HG03045 (cell line): ENCODE measurements around the gene RPP14.
"Not testable (repeated sequence)": the region's sequence is repeated elsewhere in the genome, so short reads cannot be mapped to it uniquely, and the experiment has no call there.

ENCODE experiments used
- ATAC-seq: cut with Tn5 transposase; IDR thresholded peaks from one replicate; pipeline ENCODE4 v1.9.1; 2021; ENCODE audit warnings: mild to moderate bottlenecking, moderate library complexity; ENCODE audit not compliant: unreplicated experiment

RPP14 gene

GRCh38 chr3:58305882-58306711 lies at the start of gene RPP14, which contains the start of gene HTD2:
Gene RPP14 (plus strand): TSS chr3:58306245. CDS start chr3:58310330, 4,085 bp downstream.
Gene HTD2 (plus strand): TSS chr3:58306520. CDS start chr3:58317614, 11,094 bp downstream.
- peak; percentile 91 for ATAC-seq

- no peak for ATAC-seq
Measured at GRCh38 chr3:58256511-58256910, 49.5 kb upstream of the RPP14 start.

- no peak for ATAC-seq
Measured at GRCh38 chr3:58258392-58259055, 47.5 kb upstream of the RPP14 start.

DNA sequence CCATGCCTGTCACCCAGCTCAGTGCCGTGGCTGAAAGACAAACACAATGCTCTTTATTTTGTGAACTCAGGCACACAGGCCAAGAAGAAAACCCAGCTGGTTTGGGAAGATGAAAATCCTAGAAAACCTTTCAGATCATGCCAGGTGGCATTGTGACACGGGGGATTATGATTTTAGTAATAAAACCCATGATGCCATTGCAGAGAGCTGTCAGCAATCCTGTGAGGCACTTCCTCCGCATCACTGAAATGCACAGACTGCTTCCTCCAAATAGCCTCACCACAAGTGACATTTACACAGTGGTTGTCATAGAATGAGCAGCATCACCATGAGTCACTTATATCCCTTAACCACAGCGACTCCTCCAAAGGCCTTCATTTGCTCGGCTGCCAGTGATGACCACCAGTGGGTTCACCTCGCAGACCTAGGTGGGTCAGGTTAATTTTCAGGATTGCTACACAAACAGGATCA lies 45.7 kb upstream of the RPP14 start:
- ATAC-seq, result no peak

DNA sequence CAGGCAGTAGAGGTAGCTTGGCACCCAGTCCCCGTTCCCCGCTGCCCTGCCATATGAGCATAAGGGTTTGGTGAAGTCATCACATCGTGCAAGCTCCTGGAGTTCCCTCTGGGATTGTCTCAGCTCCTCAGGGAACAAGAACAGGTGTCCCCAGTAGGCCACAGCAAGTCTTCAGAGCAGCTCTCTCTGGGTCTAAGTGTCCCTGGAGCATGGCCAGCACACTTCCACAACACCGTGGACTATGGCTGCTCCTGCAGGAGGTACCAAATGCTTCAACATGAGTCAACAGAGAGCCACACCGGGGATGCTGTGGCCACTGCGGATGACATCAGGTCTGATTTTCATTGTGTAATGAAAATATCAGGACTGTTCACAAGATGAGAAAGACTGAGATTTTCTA lies 45.3 kb upstream of the RPP14 start:
- no peak for ATAC-seq

DNA sequence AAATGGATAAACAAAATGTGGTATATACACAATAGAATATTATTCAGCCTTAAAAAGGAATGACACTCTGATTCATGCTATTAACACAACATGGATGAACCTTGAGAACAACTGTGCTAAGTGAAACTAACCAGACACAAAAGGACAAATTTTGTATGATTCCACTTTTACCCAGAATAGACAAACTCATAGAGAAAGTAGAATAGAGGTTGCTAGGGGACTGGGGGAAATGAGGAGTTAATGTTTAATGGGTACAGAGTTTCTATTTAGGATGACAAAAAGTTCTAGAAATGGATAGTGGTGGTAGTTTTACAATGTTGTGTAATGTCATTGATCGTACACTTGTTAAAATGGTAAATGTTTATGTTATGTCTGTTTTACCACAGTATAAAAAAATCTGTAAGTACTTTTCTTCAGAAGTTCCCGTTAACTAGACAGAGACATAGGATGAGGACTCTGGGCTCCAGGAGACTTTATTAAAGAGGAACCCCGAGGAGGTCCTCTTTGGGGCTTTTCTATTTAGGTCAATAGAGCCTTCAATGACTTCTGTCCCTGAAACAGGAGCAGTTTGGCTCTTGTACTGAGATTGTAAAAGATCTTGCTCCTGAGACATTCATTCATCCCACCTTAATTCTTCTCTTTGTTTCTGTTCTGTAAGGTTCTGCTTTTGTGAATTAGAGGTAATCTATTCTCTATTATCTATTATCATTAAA lies 43.9 kb upstream of the RPP14 start:
- no peak for ATAC-seq

GRCh38 chr3:58266577-58266976 lies 39.5 kb upstream of the RPP14 start:
- ATAC-seq, result no peak

DNA sequence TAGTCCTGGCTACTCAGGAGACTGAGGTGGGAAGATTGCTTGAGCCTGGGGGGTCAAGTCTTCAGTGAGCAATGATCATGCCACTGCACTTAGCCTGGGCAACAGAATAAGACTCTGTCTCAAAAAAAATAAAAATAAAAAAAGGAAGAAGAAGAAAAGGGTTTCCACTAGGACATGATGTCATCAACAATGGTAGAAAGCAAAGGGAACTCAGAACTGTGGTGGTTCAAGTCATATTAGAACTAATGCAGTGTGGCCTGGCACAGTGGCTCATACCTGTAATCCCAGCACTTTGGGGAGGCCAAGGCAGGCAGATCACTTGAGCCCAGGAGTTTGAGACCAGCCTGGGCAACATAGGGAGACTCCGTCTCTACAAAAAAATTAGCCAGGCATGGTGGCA lies 38.5 kb upstream of the RPP14 start:
- ATAC-seq, result not testable (repeated sequence)

- ATAC-seq, result no peak
Measured at GRCh38 chr3:58269356-58269755, 36.7 kb upstream of the RPP14 start.

GRCh38 chr3:58270485-58270884 lies 35.6 kb upstream of the RPP14 start:
- ATAC-seq, result no peak

- no peak for ATAC-seq
Measured at GRCh38 chr3:58271901-58272501, 34.0 kb upstream of the RPP14 start.

DNA sequence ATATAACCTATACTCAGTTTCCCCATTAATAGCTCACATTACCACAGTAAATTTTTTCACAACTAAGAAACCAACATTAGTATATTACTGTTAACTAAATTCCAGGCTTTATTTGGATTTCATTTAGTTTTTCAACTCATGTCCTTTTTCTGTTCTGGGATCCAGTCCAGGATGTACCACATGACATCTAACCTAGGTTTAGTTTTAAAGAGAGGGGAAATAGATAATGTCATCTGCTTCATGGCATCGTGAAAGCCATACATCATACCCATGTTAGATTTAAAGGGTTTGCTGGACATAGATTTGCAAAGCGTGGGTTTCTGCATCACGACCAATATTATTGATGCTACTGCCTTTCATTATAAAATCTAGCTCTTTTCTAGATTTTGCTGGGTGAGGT lies 33.2 kb upstream of the RPP14 start:
- no peak for ATAC-seq

- not testable (repeated sequence) for ATAC-seq
Measured at GRCh38 chr3:58273362-58273761, 32.7 kb upstream of the RPP14 start.

- ATAC-seq, result no peak
Measured at GRCh38 chr3:58274027-58274614, 31.9 kb upstream of the RPP14 start.

DNA sequence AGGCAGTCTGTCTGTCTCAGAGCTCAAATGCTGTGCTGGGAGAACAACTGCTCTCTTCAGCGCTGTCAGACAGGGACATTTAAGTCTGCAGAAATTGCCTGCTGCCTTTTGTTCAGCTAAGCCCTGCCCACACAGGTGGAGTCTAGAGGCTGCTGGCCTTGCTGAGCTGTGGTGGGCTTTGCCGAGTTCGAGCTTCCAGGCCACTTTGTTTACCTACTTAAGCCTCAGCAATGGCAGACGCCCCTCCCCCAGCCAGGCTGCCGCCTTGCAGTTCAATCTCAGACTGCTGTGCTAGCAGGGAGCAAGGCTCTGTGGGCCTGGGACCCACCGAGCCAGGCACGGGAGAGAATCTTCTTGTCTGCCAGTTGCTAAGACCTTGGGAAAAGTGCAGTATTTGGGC lies 25.0 kb upstream of the RPP14 start:
- ATAC-seq, result no peak

GRCh38 chr3:58285334-58285733 lies 20.7 kb upstream of the RPP14 start:
- no peak for ATAC-seq

GRCh38 chr3:58287354-58287753 lies 18.7 kb upstream of the RPP14 start:
- no peak for ATAC-seq

GRCh38 chr3:58288011-58288728 lies 17.9 kb upstream of the RPP14 start:
- no peak for ATAC-seq

GRCh38 chr3:58288964-58289613 lies 17.0 kb upstream of the RPP14 start:
- ATAC-seq, result not testable (repeated sequence)
